Thyroid gland (tissue), 4 donors: Measurements from ENCODE around the gene MESD.

Experiments used
- CTCF ChIP-seq, 6 experiments: fragments of 200-600 bp in 3 of 6; fragments of 450-650 bp in 3 of 6; sonication (generic) in 3 of 6; IDR thresholded peaks; one replicate each; pipeline ENCODE4 v1.5.1; 2016 to 2019; ENCODE audit warnings: antibody characterized with exemption in 6 of 6, mild to moderate bottlenecking in 2 of 6, inconsistent platforms in 1 of 6, moderate library complexity in 1 of 6
- POLR2A ChIP-seq, 2 donors: fragments of 450-650 bp; IDR thresholded peaks; one replicate each; pipeline ENCODE4 v1.6.1; 2017; ENCODE audit warnings: antibody characterized with exemption in 2 of 2, mild to moderate bottlenecking in 2 of 2, moderate library complexity in 1 of 2

GRCh38 chr15:81003097-81003350 is 13.4 kb upstream of the MESD start:
- TF ChIP-seq POLR2A (IDR thresholded peaks at IDR 0.05): no peak
- TF ChIP-seq CTCF (IDR thresholded peaks at IDR 0.05): no peak
